HG03280 (cell line): ENCODE measurements around the gene CGB7.

ENCODE experiments used
- ATAC-seq: cut with Tn5 transposase; IDR thresholded peaks from one replicate; pipeline ENCODE4 v1.9.1; 2021; ENCODE audit warnings: mild to moderate bottlenecking, moderate library complexity; ENCODE audit not compliant: unreplicated experiment

The CGB7 gene

DNA sequence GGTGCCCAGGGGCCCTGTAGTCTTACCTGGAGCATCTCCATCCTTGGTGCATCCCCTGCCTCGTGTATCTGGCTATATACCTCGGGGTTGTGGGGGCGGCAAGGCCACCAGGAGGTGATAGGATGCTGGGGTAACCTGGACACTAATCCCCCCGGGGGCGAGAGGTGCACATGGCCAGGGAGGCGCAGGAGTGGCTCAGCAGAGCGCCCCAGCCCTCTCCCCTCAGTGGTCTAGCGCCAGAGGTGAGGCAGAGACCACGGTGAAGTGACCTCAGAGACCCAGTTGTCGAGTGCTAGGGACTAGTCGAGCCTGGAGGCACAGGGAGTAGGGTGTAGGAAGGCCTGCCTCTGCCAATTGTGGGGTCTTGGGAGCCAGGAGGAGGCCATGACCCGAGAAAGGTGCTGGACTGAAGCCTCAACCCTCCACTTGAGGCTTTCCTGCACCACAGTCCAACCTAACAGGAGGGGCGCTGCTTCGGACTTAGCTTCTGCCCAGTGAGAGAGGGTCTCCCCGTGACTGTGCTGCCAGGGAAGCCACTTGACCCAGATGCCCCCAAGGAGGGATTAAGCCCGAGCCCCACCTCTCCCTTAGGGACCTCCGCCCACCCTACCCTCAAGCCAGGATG, 40.4 kb downstream of the CGB7 start, which contains the start of gene LHB:
Gene LHB, minus strand, starts transcription at position 51 of the 625 bp plus-strand sequence. Its CDS starts 10 bp downstream, at position 41.
- ATAC-seq, result no peak

DNA sequence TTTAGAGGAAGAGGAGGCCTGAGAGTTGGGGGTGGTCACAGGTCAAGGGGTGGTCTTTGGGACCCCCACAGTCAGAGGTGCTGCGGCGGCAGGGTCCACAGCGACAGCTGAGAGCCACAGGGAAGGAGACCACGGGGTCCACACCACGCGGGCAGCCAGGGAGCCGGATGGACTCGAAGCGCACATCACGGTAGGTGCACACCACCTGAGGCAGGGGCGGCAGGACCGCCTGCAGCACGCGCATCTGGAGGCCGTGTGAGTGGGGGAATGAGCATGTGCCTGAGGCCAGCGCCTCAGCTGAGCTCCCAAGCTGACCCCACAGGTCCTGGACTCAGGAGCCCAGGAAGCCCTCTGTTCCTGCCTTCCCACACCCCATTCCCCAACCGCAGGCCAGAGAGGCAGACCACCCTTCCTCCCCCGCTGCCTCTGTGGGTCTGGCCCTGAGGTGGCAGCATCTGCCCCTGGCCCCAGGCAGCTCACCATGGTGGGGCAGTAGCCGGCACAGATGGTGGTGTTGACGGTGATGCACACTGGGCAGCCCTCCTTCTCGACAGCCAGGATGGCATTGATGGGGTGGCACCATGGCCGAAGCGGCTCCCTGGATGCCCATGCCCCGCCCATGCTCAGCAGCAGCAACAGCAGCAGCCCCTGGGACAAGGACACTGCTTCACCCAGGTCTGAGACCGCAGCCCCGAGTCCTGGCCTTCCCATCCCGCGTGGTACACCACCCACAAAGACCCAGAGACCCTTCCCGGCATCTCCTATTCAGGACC, 41.3 kb downstream of the CGB7 start:
- ATAC-seq, result no peak

GRCh38 chr19:49014870-49015255, 42.7 kb downstream of the CGB7 start:
- no peak for ATAC-seq

DNA sequence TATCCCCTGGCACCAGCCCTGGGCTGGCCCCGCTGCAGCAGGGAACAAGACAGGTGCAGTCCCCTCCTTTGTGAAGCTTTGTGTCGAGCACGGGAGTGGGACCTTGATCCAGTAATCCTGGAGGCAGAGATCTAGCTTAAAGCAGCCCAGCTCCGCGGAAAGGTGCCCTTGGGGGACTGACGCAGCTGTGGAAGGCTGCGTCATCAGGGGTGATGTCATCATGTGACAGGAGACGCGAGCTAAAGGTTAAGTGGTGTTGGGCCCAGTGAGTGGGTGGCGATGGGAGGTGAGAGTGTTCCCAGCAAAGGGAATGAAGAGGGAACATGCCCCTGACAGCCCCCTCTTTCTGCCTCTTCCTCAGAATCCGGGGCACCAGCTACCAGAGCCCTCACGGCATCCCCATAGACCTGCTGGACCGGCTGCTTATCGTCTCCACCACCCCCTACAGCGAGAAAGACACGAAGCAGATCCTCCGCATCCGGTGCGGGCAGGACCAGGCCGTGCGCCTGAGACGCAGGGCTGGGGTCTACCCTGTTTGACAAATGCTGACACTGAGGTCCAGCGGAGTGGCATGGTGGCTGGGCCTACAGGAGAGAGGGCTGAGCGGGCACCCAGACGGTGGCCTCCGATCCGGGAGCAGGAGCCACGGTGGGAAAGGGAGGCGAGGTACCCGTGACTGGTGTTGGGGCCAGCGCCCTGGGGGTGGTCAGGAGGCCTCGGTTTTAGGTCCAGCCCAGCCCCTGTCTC, 43.3 kb downstream of the CGB7 start:
- ATAC-seq, result no peak

- ATAC-seq, result no peak
Measured at GRCh38 chr19:49011194-49011593, 46.4 kb downstream of the CGB7 start.

DNA sequence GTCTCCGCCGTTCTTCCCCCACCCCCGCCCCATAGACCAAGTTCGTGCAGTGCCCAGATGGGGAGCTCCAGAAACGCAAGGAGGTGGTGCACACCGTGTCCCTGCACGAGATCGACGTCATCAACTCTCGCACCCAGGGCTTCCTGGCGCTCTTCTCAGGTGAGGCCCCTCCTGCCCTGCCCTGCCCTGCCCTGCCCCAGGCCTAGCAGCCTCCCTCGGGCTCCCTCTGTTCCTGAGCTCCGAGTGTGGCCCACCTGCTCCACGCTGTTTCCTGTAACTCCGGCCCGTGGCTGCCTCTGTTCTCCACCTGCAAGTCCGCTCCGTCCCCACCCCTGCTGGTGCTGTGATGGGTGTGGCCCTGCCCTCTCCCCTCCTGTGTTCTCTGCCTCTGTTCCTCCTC, 47.1 kb downstream of the CGB7 start:
- ATAC-seq, result no peak

- no peak for ATAC-seq
Measured at GRCh38 chr19:49009828-49010227, 47.7 kb downstream of the CGB7 start.

GRCh38 chr19:49006905-49007304, 50.6 kb downstream of the CGB7 start:
- no peak for ATAC-seq

GRCh38 chr19:49004964-49005614, 52.5 kb downstream of the CGB7 start:
- ATAC-seq, result no peak
